BJ (cell line): ENCODE measurements around the gene LIF. TPM values are rescaled to one million over a fixed set of nuclear protein-coding genes. Genes with fewer than 3 reads are reported as not detected.
"Not testable (repeated sequence)": the region's sequence is repeated elsewhere in the genome, so short reads cannot be mapped to it uniquely, and the experiment has no call there.

Experiments used
- CTCF ChIA-PET: fragments of 350-600 bp; formaldehyde crosslinking; extraction: SDS; loops from one replicate; lab custom pipeline; 2021; ENCODE audit warnings: antibody characterized with exemption, inconsistent platforms; lab: Yijun Ruan, JAX
- POLR2A ChIA-PET: fragments of 300-600 bp; sonication (Branson Sonifier 250); formaldehyde crosslinking; extraction: SDS; loops from one replicate; lab custom pipeline; 2021; ENCODE audit warnings: antibody characterized with exemption; lab: Charles Lee
- DNase-seq: peaks from one replicate; pipeline ENCODE4 v3.0.0-alpha.2; 2011; ENCODE audit warnings: low read depth
- H3K27me3 ChIP-seq: 2 replicates; pipeline ENCODE4 v1.6.0; 2011; ENCODE audit warnings: low read length; ENCODE audit not compliant: control insufficient read depth, insufficient read depth
- H3K36me3 ChIP-seq: 2 replicates; pipeline ENCODE4 v1.5.1; 2011; ENCODE audit warnings: low read length; ENCODE audit not compliant: control insufficient read depth, insufficient read depth
- H3K4me3 ChIP-seq: 2 replicates; pipeline ENCODE4 v1.5.1; 2011; ENCODE audit warnings: low read depth, mild to moderate bottlenecking, control low read depth, low read length
- CTCF ChIP-seq: IDR thresholded peaks from 2 replicates; pipeline ENCODE4 v1.5.1; 2011; ENCODE audit warnings: low read depth, mild to moderate bottlenecking, control low read depth, inconsistent platforms, low read length, moderate library complexity; ENCODE audit not compliant: insufficient read depth
- polyA plus RNA-seq: library from polyadenylated mRNA; depleted of rRNA; stranded (reverse); fragments of >200 nt; gene quantifications from 2 replicates; pipeline ENCODE4 v1.2.3, GENCODE V29; 2011

Gene LIF
- polyA plus RNA-seq, 1 experiment: 5.8 TPM

- no peak overlapping the region for H3K4me3 ChIP-seq
- TF ChIP-seq CTCF: no peak
- no peaks in the 10 kb centered on the region for H3K36me3 ChIP-seq
- POLR2A ChIA-PET: no interaction called here
- DNase-seq: no peak
- no peaks in the 10 kb centered on the region for H3K27me3 ChIP-seq
- CTCF ChIA-PET: interaction anchor here (0.6 to 1.6 kb wide), 3 partner anchors 17 to 208 kb away, joined by 3 to 6 read pairs (median 5); no protein-coding TSS in a partner anchor
These were observed 28.6 kb downstream of the LIF start for GRCh38 chr22:30217698-30218560.

GRCh38 chr22:30216710-30217109 lies 29.8 kb downstream of the LIF start:
- no peak for TF ChIP-seq CTCF
- Histone ChIP-seq H3K4me3 (no peak overlapping the region), H3K27me3 (no peaks in the 10 kb centered on the region), H3K36me3 (no peaks in the 10 kb centered on the region)
- no peak for DNase-seq
- ChIA-PET CTCF (no interaction called here), POLR2A (no interaction called here)

GRCh38 chr22:30216272-30216671 lies 30.3 kb downstream of the LIF start:
- H3K27me3 ChIP-seq, H3K36me3 ChIP-seq, DNase-seq, POLR2A ChIA-PET, CTCF ChIA-PET, H3K4me3 ChIP-seq: not testable (repeated sequence)

GRCh38 chr22:30214703-30215407 lies 31.7 kb downstream of the LIF start:
- POLR2A ChIA-PET: no interaction called here

GRCh38 chr22:30212996-30213441 lies 33.5 kb downstream of the LIF start:
- H3K4me3 ChIP-seq: no peak overlapping the region
- CTCF ChIA-PET: interaction anchor here (0.8 to 1.5 kb wide), 4 partner anchors 9 to 97 kb away, joined by 3 to 6 read pairs (median 4); no protein-coding TSS in a partner anchor
- DNase-seq: no peak
- no peak for TF ChIP-seq CTCF
- no peaks in the 10 kb centered on the region for H3K27me3 ChIP-seq
- no peaks in the 10 kb centered on the region for H3K36me3 ChIP-seq
- POLR2A ChIA-PET: no interaction called here

More at GRCh38 chr22:30214703-30215407, 31.7 kb downstream of the LIF start:
- no peaks in the 10 kb centered on the region for H3K27me3 ChIP-seq
- H3K36me3 ChIP-seq: no peaks in the 10 kb centered on the region
- CTCF ChIA-PET: interaction anchor here (0.8 to 1.9 kb wide), 2 partner anchors 23 to 41 kb away, joined by 3 to 4 read pairs; no protein-coding TSS in a partner anchor
- no peak overlapping the region for H3K4me3 ChIP-seq
- no peak for DNase-seq
- no peak for TF ChIP-seq CTCF
